Fibroblast of lung (primary cell): ENCODE results near the gene SDF2L1. TPM values are rescaled to one million over a fixed set of nuclear protein-coding genes. Genes with fewer than 3 reads are reported as not detected.

Experiments
- DNase-seq, 2 donors: peaks; one replicate each; pipeline versions ENCODE4 v3.0.0 to v3.0.0-alpha.2; 2010; ENCODE audit warnings: low read depth in 2 of 2
- H2AFZ ChIP-seq: 2 replicates; pipeline ENCODE4 v1.5.1; 2012; ENCODE audit warnings: low read length, control low read depth, inconsistent platforms
- H3K27ac ChIP-seq: 2 replicates; pipeline ENCODE4 v1.5.1; 2011; ENCODE audit warnings: low read length, control low read depth; ENCODE audit not compliant: insufficient read depth
- H3K27me3 ChIP-seq: 2 replicates; pipeline ENCODE4 v1.5.1; 2011; ENCODE audit warnings: mild to moderate bottlenecking, low read length; ENCODE audit not compliant: control insufficient read depth, insufficient read depth
- H3K36me3 ChIP-seq: 2 replicates; pipeline ENCODE4 v1.5.1; 2011; ENCODE audit warnings: low read length; ENCODE audit not compliant: control insufficient read depth, insufficient read depth
- H3K4me1 ChIP-seq: 2 replicates; pipeline ENCODE4 v1.5.1; 2011; ENCODE audit warnings: low read length; ENCODE audit not compliant: control insufficient read depth, insufficient read depth; ENCODE audit errors: extremely low read depth
- H3K4me2 ChIP-seq: 2 replicates; pipeline ENCODE4 v1.5.1; 2011; ENCODE audit warnings: low read length, control low read depth; ENCODE audit not compliant: insufficient read depth; ENCODE audit errors: extremely low read depth
- H3K4me3 ChIP-seq, 4 experiments: fragments of 200-600 bp in 1 of 4; sonication (generic) in 1 of 4; replicated peaks in 1 of 4; 2 replicates each; pipeline ENCODE4 v1.5.1; 2011 to 2016; ENCODE audit warnings: low read length in 4 of 4, low read depth in 3 of 4, mild to moderate bottlenecking in 3 of 4, control low read depth in 2 of 4, inconsistent platforms in 1 of 4, mixed read lengths in 1 of 4; ENCODE audit not compliant: insufficient read depth in 1 of 4; ENCODE audit errors: control extremely low read depth in 1 of 4
- H3K79me2 ChIP-seq: 2 replicates; pipeline ENCODE4 v1.5.1; 2012; ENCODE audit warnings: mild to moderate bottlenecking, low read length, inconsistent platforms; ENCODE audit not compliant: control insufficient read depth, insufficient read depth
- H3K9ac ChIP-seq: 2 replicates; pipeline ENCODE4 v1.5.1; 2011; ENCODE audit warnings: mild to moderate bottlenecking, low read length, control low read depth; ENCODE audit not compliant: insufficient read depth
- H3K9me3 ChIP-seq: 2 replicates; pipeline ENCODE4 v1.5.1; 2012; ENCODE audit warnings: low read depth, low read length; ENCODE audit not compliant: control insufficient read depth, insufficient read depth
- H4K20me1 ChIP-seq: 2 replicates; pipeline ENCODE4 v1.5.1; 2011; ENCODE audit warnings: low read length; ENCODE audit not compliant: control insufficient read depth, insufficient read depth; ENCODE audit errors: extremely low read depth
- EZH2 ChIP-seq: IDR thresholded peaks from 2 replicates; pipeline ENCODE4 v1.5.1; 2012; ENCODE audit warnings: low read length, control low read depth, mild to moderate bottlenecking; ENCODE audit errors: missing control alignments
- polyA plus RNA-seq, 2 donors: library from polyadenylated mRNA; depleted of rRNA in 1 of 2; stranded (reverse) in 1 of 2; unstranded in 1 of 2; fragments of >200 nt; gene quantifications; 2 replicates each; pipeline ENCODE4 v1.2.1, GENCODE V29; 2011 to 2012; ENCODE audit warnings: missing spikeins in 1 of 2
- total RNA-seq: library from RNA; depleted of rRNA; stranded (reverse); fragments of >200 nt; gene quantifications from 2 replicates; pipeline ENCODE4 v1.2.1, GENCODE V29; 2014
- TF ChIP-seq, protein P1 (sequence below), 2 donors: IDR thresholded peaks in 1 of 2; conservative IDR thresholded peaks in 1 of 2; 1 replicate in 1 of 2; 2 replicates in 1 of 2; pipeline ENCODE4 v1.5.1; 2011 to 2012; ENCODE audit warnings: low read length in 2 of 2, control low read depth in 1 of 2, inconsistent platforms in 1 of 2, low read depth in 1 of 2, mild to moderate bottlenecking in 1 of 2

SDF2L1 gene
- total and polyA plus RNA-seq, 2 donors (not counting 1 experiment from before 2014, with no cell fraction given) = 12.0 to 13.2 TPM

DNA sequence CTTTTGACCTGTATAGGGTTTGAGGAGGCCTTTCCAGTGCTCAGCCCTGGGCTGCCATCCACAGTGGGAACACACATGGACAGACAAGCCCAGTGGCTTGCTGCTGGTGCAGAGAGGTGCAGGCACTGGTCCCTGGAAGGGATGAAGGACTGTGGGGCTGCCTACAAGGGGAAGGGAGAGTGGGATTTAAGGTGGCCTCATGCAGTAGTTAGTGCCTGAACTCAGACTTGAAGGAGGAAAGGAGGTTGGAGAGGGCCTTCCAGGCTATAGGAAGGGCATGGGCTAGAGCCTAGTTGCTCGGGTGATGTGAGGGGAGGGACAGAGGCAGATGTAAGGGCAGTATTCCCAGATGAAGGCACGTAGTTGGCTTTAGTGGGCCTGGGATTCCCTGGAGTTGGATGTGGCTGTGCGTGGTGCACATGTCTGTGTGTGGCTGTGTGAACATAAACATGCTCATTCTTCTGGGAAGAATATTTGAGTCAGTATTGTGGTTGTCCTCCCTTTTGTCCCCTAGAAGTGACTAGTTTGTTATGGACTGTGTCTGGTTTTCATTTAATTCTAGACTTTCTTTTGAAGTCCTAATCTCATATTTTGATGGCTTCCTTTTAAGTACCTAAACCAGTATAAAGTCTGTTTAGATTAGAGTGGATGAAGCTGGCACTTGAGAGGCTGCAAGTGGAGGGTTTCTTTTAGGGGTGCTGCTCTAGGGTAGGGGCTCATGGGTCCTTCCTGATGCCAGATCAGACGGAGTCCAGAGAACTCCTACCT, 30.7 kb upstream of the SDF2L1 start:
- Histone ChIP-seq H3K79me2 (peaks cover 69% of the 10 kb centered on the region), H2AFZ (no peak overlapping the region), H3K27me3 (no peaks in the 10 kb centered on the region), H3K4me2 (no peak overlapping the region), H3K9ac (no peak overlapping the region), H3K4me3 (no peak overlapping the region), H4K20me1 (peaks cover 2% of the 10 kb centered on the region), H3K36me3 (peaks cover 8% of the 10 kb centered on the region), H3K9me3 (no peaks in the 10 kb centered on the region), H3K27ac (no peak overlapping the region), H3K4me1 (no peaks in the 10 kb centered on the region)
- TF ChIP-seq, protein P1, sequence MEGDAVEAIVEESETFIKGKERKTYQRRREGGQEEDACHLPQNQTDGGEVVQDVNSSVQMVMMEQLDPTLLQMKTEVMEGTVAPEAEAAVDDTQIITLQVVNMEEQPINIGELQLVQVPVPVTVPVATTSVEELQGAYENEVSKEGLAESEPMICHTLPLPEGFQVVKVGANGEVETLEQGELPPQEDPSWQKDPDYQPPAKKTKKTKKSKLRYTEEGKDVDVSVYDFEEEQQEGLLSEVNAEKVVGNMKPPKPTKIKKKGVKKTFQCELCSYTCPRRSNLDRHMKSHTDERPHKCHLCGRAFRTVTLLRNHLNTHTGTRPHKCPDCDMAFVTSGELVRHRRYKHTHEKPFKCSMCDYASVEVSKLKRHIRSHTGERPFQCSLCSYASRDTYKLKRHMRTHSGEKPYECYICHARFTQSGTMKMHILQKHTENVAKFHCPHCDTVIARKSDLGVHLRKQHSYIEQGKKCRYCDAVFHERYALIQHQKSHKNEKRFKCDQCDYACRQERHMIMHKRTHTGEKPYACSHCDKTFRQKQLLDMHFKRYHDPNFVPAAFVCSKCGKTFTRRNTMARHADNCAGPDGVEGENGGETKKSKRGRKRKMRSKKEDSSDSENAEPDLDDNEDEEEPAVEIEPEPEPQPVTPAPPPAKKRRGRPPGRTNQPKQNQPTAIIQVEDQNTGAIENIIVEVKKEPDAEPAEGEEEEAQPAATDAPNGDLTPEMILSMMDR (conservative IDR thresholded peaks at IDR 0.05 in 1 of 2, IDR thresholded peaks at IDR 0.05 in 1 of 2; ENCODE audit: low read depth in 1 of 2, low read length in 2 of 2) = no peak
- TF ChIP-seq EZH2 = no peak
- DNase-seq = no peak

DNA sequence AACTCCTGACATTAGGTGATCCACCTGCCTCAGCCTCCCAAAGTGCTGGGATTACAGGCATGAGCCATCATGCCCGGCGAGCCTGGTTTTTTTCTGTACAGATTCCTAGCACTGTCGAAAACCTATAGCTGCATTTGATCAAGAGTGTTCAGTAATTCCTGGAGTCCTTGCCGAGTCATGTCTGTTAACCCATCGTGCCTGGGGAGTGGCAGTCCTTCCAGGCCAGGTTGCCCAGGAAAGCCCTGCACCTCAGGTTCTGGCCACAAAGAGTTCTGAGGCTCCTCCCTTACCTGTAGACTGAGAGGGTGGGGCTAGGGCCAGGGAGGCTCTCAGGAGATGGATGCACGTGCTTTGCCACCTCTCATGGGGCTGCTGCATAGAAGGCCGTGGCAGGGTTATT, 29.2 kb upstream of the SDF2L1 start:
- H3K27me3 ChIP-seq = no peaks in the 10 kb centered on the region
- H3K4me1 ChIP-seq = no peaks in the 10 kb centered on the region
- H3K27ac ChIP-seq = no peak overlapping the region
- H3K79me2 ChIP-seq = peaks cover 60% of the 10 kb centered on the region
- no peak for DNase-seq
- no peak overlapping the region for H3K4me2 ChIP-seq
- H3K9ac ChIP-seq = no peak overlapping the region
- TF ChIP-seq, protein P1 (conservative IDR thresholded peaks at IDR 0.05 in 1 of 2, IDR thresholded peaks at IDR 0.05 in 1 of 2; ENCODE audit: low read depth in 1 of 2, low read length in 2 of 2) = no peak
- no peak for TF ChIP-seq EZH2
- no peaks in the 10 kb centered on the region for H3K9me3 ChIP-seq
- peaks cover 2% of the 10 kb centered on the region for H4K20me1 ChIP-seq
- H3K36me3 ChIP-seq = peaks cover 8% of the 10 kb centered on the region
- H2AFZ ChIP-seq = no peak overlapping the region
- no peak overlapping the region for H3K4me3 ChIP-seq

DNA sequence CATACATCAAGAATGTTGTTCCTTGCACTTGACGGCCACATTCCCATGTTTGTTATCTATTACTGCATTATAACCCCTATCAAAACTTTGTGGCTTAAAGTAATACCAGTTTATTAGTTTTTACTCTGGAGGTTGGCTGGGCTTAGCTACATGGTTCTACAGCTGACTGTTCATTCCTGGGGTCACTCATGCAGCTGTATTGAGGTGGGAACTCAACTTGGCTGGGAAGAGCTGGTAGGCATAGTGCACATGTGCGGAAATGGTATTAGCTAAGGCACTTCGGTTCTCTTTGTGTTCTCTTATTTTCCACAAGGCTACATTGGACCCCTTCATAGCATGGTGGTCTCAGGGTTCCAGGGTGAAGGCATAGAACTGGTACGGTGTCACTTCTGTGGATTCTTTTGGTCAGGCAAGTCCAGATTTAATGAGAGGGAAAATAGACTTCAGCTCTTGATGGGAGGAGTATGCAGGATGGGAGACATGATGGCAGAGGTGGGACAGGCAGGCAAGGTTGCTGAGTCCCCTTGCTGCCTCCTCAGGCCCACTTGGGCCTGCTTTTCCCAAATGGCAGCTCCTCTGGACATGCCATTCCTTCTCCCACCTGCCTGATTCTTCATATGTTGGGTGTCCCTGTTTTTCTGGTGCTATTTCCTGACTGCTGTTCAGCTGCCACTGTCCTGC, 28.4 kb upstream of the SDF2L1 start:
- H4K20me1 ChIP-seq = peaks cover 2% of the 10 kb centered on the region

More for the DNA sequence above, 28.4 kb upstream of the SDF2L1 start:
- Histone ChIP-seq H2AFZ (no peak overlapping the region), H3K4me1 (no peaks in the 10 kb centered on the region), H3K79me2 (peaks cover 53% of the 10 kb centered on the region), H3K27me3 (no peaks in the 10 kb centered on the region), H3K36me3 (peaks cover 8% of the 10 kb centered on the region), H3K4me2 (no peak overlapping the region), H3K27ac (no peak overlapping the region), H3K9me3 (no peaks in the 10 kb centered on the region), H3K9ac (no peak overlapping the region), H3K4me3 (no peak overlapping the region)
- TF ChIP-seq, protein P1 (conservative IDR thresholded peaks at IDR 0.05 in 1 of 2, IDR thresholded peaks at IDR 0.05 in 1 of 2; ENCODE audit: low read depth in 1 of 2, low read length in 2 of 2) = no peak
- TF ChIP-seq EZH2 = no peak
- no peak for DNase-seq
